ENCODE data around the gene NRARP. TPM values are rescaled to one million over a fixed set of nuclear protein-coding genes. Genes with fewer than 3 reads are reported as not detected.
A peak's percentile ranks its signal among the peaks of the same experiment; 100 is the strongest.

Gene NRARP
- total and polyA plus RNA-seq, 2 of the 8 experiments (the other 6 are each of a cell fraction or from before 2014, with no cell fraction given) = 32.5 to 37.2 TPM

- TF ChIP-seq POU5F1 (IDR thresholded peaks at IDR 0.05; ENCODE audit: low read depth, low read length) (no peak), TCF12 (IDR thresholded peaks at IDR 0.05; ENCODE audit: low read depth, low read length) (no peak), SAP30 (IDR thresholded peaks at IDR 0.05; ENCODE audit: insufficient read depth, insufficient replicate concordance, low read length) (no peak)
- TF ChIP-seq, protein P1, sequence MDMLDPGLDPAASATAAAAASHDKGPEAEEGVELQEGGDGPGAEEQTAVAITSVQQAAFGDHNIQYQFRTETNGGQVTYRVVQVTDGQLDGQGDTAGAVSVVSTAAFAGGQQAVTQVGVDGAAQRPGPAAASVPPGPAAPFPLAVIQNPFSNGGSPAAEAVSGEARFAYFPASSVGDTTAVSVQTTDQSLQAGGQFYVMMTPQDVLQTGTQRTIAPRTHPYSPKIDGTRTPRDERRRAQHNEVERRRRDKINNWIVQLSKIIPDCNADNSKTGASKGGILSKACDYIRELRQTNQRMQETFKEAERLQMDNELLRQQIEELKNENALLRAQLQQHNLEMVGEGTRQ (IDR thresholded peaks at IDR 0.05; ENCODE audit: low read length) = peak; percentile 18; the same call in 1 of the 2 replicates
- Histone ChIP-seq H2BK5ac (ENCODE audit: low read depth, low read length) (peak overlapping the region; percentile 81; the same call in 1 of the 2 replicates), H4K8ac (ENCODE audit: extremely low read depth, insufficient read depth, low read length) (peak overlapping the region; percentile 68), H3K4me3 (ENCODE audit: extremely low read depth in 1 of 4, insufficient read depth in 2 of 4, low read depth in 3 of 4, low read length in 4 of 4) (no peak overlapping the region), H2BK12ac (ENCODE audit: low read depth, low read length) (no peak overlapping the region), H3K4me2 (ENCODE audit: insufficient read depth in 1 of 2, low read depth in 2 of 2, low read length in 2 of 2) (no peak overlapping the region), H2BK20ac (ENCODE audit: low read length) (0 out of 2 replicates have a peak overlapping the region, but pooled peaks have one; percentile 72), H3K56ac (replicated peaks; ENCODE audit: insufficient read length, low read depth, low read length) (no peak overlapping the region), H2BK15ac (ENCODE audit: low read length) (no peak overlapping the region), H2AFZ (ENCODE audit: low read length) (no peak overlapping the region), H4K5ac (ENCODE audit: insufficient read length, low read depth, low read length) (no peak overlapping the region), H4K91ac (replicated peaks; ENCODE audit: insufficient read length, low read length) (no peak overlapping the region), H3K79me2 (ENCODE audit: control insufficient read depth in 1 of 2, insufficient read depth in 2 of 2, low read length in 2 of 2) (no peaks in the 10 kb centered on the region), H2BK120ac (replicated peaks; ENCODE audit: low read depth, low read length) (no peak overlapping the region), H3K4me1 (replicated peaks in 1 of 4; ENCODE audit: control insufficient read depth in 3 of 4, insufficient read depth in 4 of 4, low read length in 3 of 4) (peaks cover 0 to 35% (median 25%) of the 10 kb centered on the region in 4 experiments; a peak in 6 of 7 replicates), H3K18ac (ENCODE audit: extremely low read depth, low read length) (no peak overlapping the region), H4K20me1 (replicated peaks in 1 of 2; ENCODE audit: control insufficient read depth in 1 of 2, insufficient read depth in 2 of 2, low read length in 2 of 2) (no peaks in the 10 kb centered on the region), H3K27ac (ENCODE audit: low read depth, low read length) (no peak overlapping the region), H3K23me2 (ENCODE audit: low read depth, low read length) (no peaks in the 10 kb centered on the region), H3K4ac (replicated peaks; ENCODE audit: insufficient read length, low read depth, low read length) (peak overlapping the region; percentile 23), H3K9ac (replicated peaks in 1 of 4; ENCODE audit: extremely low read depth in 1 of 4, low read depth in 3 of 4, low read length in 3 of 4) (no peak overlapping the region), H3K14ac (ENCODE audit: insufficient read length) (no peak overlapping the region), H3K9me3 (ENCODE audit: insufficient read depth in 2 of 2, low read depth in 1 of 2, low read length in 1 of 2) (no peaks in the 10 kb centered on the region), H3K23ac (ENCODE audit: insufficient read length) (no peak overlapping the region), H3K27me3 (replicated peaks in 1 of 4; ENCODE audit: control insufficient read depth in 3 of 4, extremely low read depth in 1 of 4, insufficient read depth in 3 of 4, low read length in 3 of 4) (no peaks in the 10 kb centered on the region), H3K79me1 (ENCODE audit: low read depth, low read length) (no peaks in the 10 kb centered on the region), H3K36me3 (ENCODE audit: control insufficient read depth in 2 of 4, insufficient read depth in 4 of 4, low read length in 3 of 4) (no peaks in the 10 kb centered on the region), H2AK5ac (ENCODE audit: low read depth, low read length) (no peak overlapping the region)
- DNase-seq (ENCODE audit: low read depth in 1 of 2, low spot score in 2 of 2) (peak in 1 of 2 experiments; percentile 49), FAIRE-seq (no peak)
- WGBS, 2 experiments (ENCODE audit: extremely low coverage in 1 of 2, insufficient coverage in 1 of 2, insufficient read length in 1 of 2, insufficient replicate concordance in 2 of 2, low coverage in 1 of 2, low lambda C conversion rate in 2 of 2, missing lambda C conversion rate in 1 of 2) = 83% methylated on average over 16 of the region's 20 CpGs; no CpG with 5 or more reads in 1 of the 2 experiments
- ChIA-PET CTCF (ENCODE audit: partially characterized antibody) (interaction anchor here (1.3 kb wide), 1 partner anchor 9 kb away, joined by 8 read pairs; the partner anchor contains the start of gene NRARP), POLR2A (ENCODE audit: partially characterized antibody) (interaction anchor here (11.9 kb wide), 1 partner anchor 10 kb away, joined by 129 read pairs; the partner anchor contains the start of gene NRARP)
These were observed 8.3 kb upstream of the NRARP start for GRCh38 chr9:137310189-137311052.
